A549 (cell line): ENCODE measurements around the gene ZBED6. TPM values are rescaled to one million over a fixed set of nuclear protein-coding genes. Genes with fewer than 3 reads are reported as not detected.

Source experiments
- ATAC-seq, 2 experiments: fragments of 200-7000 bp in 1 of 2; fragments of >200 bp in 1 of 2; cut with Nextera tagmentation in 1 of 2; cut with Tn5 transposase in 1 of 2; 3 replicates each; pipeline versions ENCODE4 v1.8.0 to v1.9.1; 2018 to 2020; ENCODE audit warnings: mild to moderate bottlenecking in 1 of 2, moderate library complexity in 1 of 2
- CTCF ChIA-PET: fragments of 300-600 bp; sonication (Branson Sonifier 250); formaldehyde crosslinking; extraction: SDS; loops from one replicate; lab custom pipeline; 2021; ENCODE audit warnings: antibody characterized with exemption, inconsistent platforms; lab: Yijun Ruan, JAX
- POLR2A ChIA-PET: fragments of 350-600 bp; formaldehyde crosslinking; extraction: SDS; loops from one replicate; lab custom pipeline; 2021; ENCODE audit warnings: antibody characterized with exemption, inconsistent platforms; lab: Yijun Ruan, JAX
- DNase-seq, 2 experiments: peaks; one replicate each; pipeline versions ENCODE4 v3.0.0 to v3.0.0-alpha.2; 2011 to 2016; ENCODE audit warnings: low read depth in 1 of 2, low spot score in 1 of 2
- FAIRE-seq: peaks from 2 replicates; lab custom pipeline; 2011; peaks lifted over from hg19 to GRCh38; lab: Jason Lieb, UNC
- H3K27ac ChIP-seq, 2 experiments: fragments of >200 bp; sonication (Bioruptor Twin); formaldehyde crosslinking; 3 replicates each; pipeline ENCODE4 v1.5.1; 2016 to 2017
- H3K4me1 ChIP-seq: fragments of >200 bp; sonication (Bioruptor Twin); formaldehyde crosslinking; 3 replicates; pipeline ENCODE4 v1.6.1; 2016
- H3K4me2 ChIP-seq: fragments of >200 bp; sonication (Bioruptor Twin); formaldehyde crosslinking; 3 replicates; pipeline ENCODE4 v1.6.1; 2016
- H3K4me3 ChIP-seq: fragments of >200 bp; sonication (Bioruptor Twin); formaldehyde crosslinking; 3 replicates; pipeline ENCODE4 v1.5.1; 2016
- H3K9me3 ChIP-seq: fragments of >200 bp; sonication (Bioruptor Twin); formaldehyde crosslinking; 3 replicates; pipeline ENCODE4 v1.6.1; 2016
- BHLHE40 ChIP-seq: IDR thresholded peaks from 2 replicates; pipeline ENCODE4 v1.6.1; 2012; ENCODE audit warnings: low read depth, low read length, inconsistent platforms
- CBX2 ChIP-seq: fragments of 200-600 bp; sonication (generic); IDR thresholded peaks from 2 replicates; pipeline ENCODE4 v1.6.1; 2016; ENCODE audit warnings: low read depth, mild to moderate bottlenecking, borderline replicate concordance
- CBX8 ChIP-seq: fragments of 200-600 bp; sonication (generic); IDR thresholded peaks from 2 replicates; pipeline ENCODE4 v1.6.1; 2016
- CEBPB ChIP-seq, 2 experiments: fragments of >200 bp in 1 of 2; sonication (Bioruptor Twin) in 1 of 2; formaldehyde crosslinking in 1 of 2; IDR thresholded peaks; 2 replicates each; pipeline ENCODE4 v1.6.1; 2012 to 2016
- EHF ChIP-seq: fragments of 250-450 bp; sonication (Bioruptor Pico); IDR thresholded peaks from 2 replicates; pipeline ENCODE4 v1.5.0; 2020; ENCODE audit warnings: mild to moderate bottlenecking
- EHMT2 ChIP-seq: fragments of 200-600 bp; sonication (generic); IDR thresholded peaks from 2 replicates; pipeline ENCODE4 v1.6.1; 2016; ENCODE audit warnings: antibody characterized with exemption, low read depth, mild to moderate bottlenecking, moderate library complexity
- FOSB ChIP-seq: fragments of 250-450 bp; sonication (Bioruptor Pico); IDR thresholded peaks from 2 replicates; pipeline ENCODE4 v1.5.0; 2020; ENCODE audit warnings: mild to moderate bottlenecking, moderate library complexity
- HEYL ChIP-seq: fragments of 250-450 bp; sonication (Bioruptor Pico); IDR thresholded peaks from 2 replicates; pipeline ENCODE4 v1.8.0; 2021; ENCODE audit warnings: mild to moderate bottlenecking, moderate library complexity
- HOXA7 ChIP-seq: fragments of 250-450 bp; sonication (Bioruptor Pico); IDR thresholded peaks from 2 replicates; pipeline ENCODE4 v1.5.0; 2020; ENCODE audit warnings: mild to moderate bottlenecking, moderate library complexity
- JUNB ChIP-seq: fragments of >200 bp; sonication (Bioruptor Twin); formaldehyde crosslinking; IDR thresholded peaks from 2 replicates; pipeline ENCODE4 v1.6.1; 2016
- KDM1A ChIP-seq: fragments of 200-600 bp; sonication (generic); IDR thresholded peaks from 2 replicates; pipeline ENCODE4 v1.6.1; 2016; ENCODE audit warnings: low read depth, mild to moderate bottlenecking
- MYC ChIP-seq: IDR thresholded peaks from 2 replicates; pipeline ENCODE4 v1.6.1; 2012; ENCODE audit warnings: mild to moderate bottlenecking, inconsistent platforms, low read length, improper control_type of control experiment, borderline replicate concordance
- NPAS2 ChIP-seq: fragments of 250-450 bp; sonication (Bioruptor Pico); IDR thresholded peaks from 2 replicates; pipeline ENCODE4 v1.8.0; 2022; ENCODE audit warnings: mild to moderate bottlenecking, moderate library complexity, borderline replicate concordance
- POLR2AphosphoS2 ChIP-seq: conservative IDR thresholded peaks from 2 replicates; pipeline ENCODE4 v1.6.1; 2012; ENCODE audit warnings: low read length, improper control_type of control experiment, inconsistent platforms
- RAD21 ChIP-seq, 2 experiments: fragments of >200 bp in 1 of 2; sonication (Bioruptor Twin) in 1 of 2; formaldehyde crosslinking in 1 of 2; IDR thresholded peaks in 1 of 2; conservative IDR thresholded peaks in 1 of 2; 2 replicates in 1 of 2; 3 replicates in 1 of 2; pipeline ENCODE4 v1.6.1; 2012 to 2018; ENCODE audit warnings: inconsistent platforms in 1 of 2
- RFX5 ChIP-seq: fragments of 450-650 bp; IDR thresholded peaks from 2 replicates; pipeline ENCODE4 v1.7.1; 2014; ENCODE audit warnings: antibody characterized with exemption, mild to moderate bottlenecking, moderate library complexity
- RNF2 ChIP-seq: fragments of 200-600 bp; sonication (generic); IDR thresholded peaks from 2 replicates; pipeline ENCODE4 v1.6.1; 2016; ENCODE audit warnings: low read depth, mild to moderate bottlenecking, antibody characterized with exemption, moderate library complexity, borderline replicate concordance
- SMC3 ChIP-seq: fragments of >200 bp; sonication (Bioruptor Twin); formaldehyde crosslinking; IDR thresholded peaks from 3 replicates; pipeline ENCODE4 v1.6.1; 2018; ENCODE audit warnings: inconsistent platforms
- SREBF2 ChIP-seq: fragments of 450-650 bp; IDR thresholded peaks from 2 replicates; pipeline ENCODE4 v1.6.1; 2014; ENCODE audit warnings: mild to moderate bottlenecking, moderate library complexity
- WGBS: methylation state at CpG from one replicate; pipeline ENCODE4 v1.1.6; 2017; ENCODE audit errors: missing lambda C conversion rate; 5-methylcytosine and 5-hydroxymethylcytosine counted together
- polyA plus RNA-seq, 4 experiments: library from polyadenylated mRNA; depleted of rRNA in 3 of 4; stranded (reverse); fragments of >200 nt; fragmentation: RNase III in 1 of 4; extraction: RNeasy Plus Mini Kit Qiagen cat#74134 plus additional on column Dnase treatment in 1 of 4; gene quantifications; 2 replicates in 3 of 4; 3 replicates in 1 of 4; pipeline ENCODE4 v1.2.3, GENCODE V29; 2011 to 2017
- TF ChIP-seq, protein P1 (sequence below): fragments of 150-350 bp; IDR thresholded peaks from 2 replicates; pipeline ENCODE4 v1.6.1; 2014; ENCODE audit warnings: low read depth, mild to moderate bottlenecking, low read length
- TF ChIP-seq, protein P2 (sequence below): IDR thresholded peaks from 2 replicates; pipeline ENCODE4 v1.6.1; 2012; ENCODE audit warnings: low read depth, borderline replicate concordance
- TF ChIP-seq, protein P3 (sequence below): fragments of 200-600 bp; sonication (generic); IDR thresholded peaks from 2 replicates; pipeline ENCODE4 v1.6.1; 2016; ENCODE audit warnings: antibody characterized with exemption, mild to moderate bottlenecking, moderate library complexity
- TF ChIP-seq, protein P4 (sequence below): fragments of >200 bp; sonication (Bioruptor Twin); formaldehyde crosslinking; IDR thresholded peaks from 3 replicates; pipeline ENCODE4 v1.5.1; 2016

ZBED6 gene
- polyA plus RNA-seq, 2 of the 4 experiments (the other 2 are of a cell fraction): 1.7 to 10.6 TPM

DNA sequence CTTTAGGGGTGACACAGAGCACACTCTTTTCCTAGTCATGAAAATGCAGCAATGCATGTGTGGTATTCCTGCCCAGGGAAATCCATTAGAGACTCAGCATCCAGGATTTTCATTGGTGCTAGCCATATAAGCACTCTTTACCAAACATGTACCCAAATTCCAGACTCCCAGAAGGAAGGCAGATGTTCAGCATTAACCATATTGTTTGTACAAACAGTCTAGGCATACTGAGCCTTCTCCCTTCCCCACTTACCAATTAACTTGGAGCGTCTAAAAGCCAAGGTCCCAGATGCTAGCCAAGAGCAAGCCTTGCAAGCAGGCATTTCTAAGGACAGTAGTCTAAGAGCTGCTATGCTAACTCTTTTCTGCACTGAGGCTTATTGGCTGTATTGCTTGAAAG lies 27.9 kb downstream of the ZBED6 start (continued):
- TF ChIP-seq, protein P1, sequence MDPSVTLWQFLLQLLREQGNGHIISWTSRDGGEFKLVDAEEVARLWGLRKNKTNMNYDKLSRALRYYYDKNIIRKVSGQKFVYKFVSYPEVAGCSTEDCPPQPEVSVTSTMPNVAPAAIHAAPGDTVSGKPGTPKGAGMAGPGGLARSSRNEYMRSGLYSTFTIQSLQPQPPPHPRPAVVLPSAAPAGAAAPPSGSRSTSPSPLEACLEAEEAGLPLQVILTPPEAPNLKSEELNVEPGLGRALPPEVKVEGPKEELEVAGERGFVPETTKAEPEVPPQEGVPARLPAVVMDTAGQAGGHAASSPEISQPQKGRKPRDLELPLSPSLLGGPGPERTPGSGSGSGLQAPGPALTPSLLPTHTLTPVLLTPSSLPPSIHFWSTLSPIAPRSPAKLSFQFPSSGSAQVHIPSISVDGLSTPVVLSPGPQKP: no peak
- TF ChIP-seq NPAS2 (CRISPR knock-in tag): no peak
- TF ChIP-seq MYC: no peak
- TF ChIP-seq RNF2: no peak
- no peak for TF ChIP-seq FOSB (CRISPR knock-in tag)
- no peak for TF ChIP-seq POLR2AphosphoS2
- TF ChIP-seq CBX2: no peak
- TF ChIP-seq JUNB: no peak

DNA sequence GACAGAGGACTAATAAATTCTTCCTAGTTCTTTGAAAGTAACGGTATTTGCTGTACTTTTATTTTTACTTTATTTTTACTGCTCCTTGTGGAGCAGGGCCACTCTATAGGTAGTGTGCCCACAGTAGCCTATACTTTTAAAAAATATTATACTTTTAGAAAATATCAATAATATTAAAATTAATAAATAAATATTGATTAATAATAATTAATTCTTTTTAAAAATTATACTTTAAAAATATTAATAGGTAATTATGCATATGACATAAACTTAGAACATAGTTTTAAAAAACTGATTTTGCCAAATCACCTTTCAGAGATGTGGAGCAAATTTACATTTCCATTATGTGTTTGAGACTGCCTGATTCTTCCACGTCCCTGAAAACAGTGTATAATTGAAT lies 30.8 kb downstream of the ZBED6 start:
- no peak for TF ChIP-seq EHMT2
- TF ChIP-seq, protein P2, sequence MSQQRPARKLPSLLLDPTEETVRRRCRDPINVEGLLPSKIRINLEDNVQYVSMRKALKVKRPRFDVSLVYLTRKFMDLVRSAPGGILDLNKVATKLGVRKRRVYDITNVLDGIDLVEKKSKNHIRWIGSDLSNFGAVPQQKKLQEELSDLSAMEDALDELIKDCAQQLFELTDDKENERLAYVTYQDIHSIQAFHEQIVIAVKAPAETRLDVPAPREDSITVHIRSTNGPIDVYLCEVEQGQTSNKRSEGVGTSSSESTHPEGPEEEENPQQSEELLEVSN: no peak
- TF ChIP-seq BHLHE40: no peak
- no peak for TF ChIP-seq SREBF2
- no peak for TF ChIP-seq KDM1A
- TF ChIP-seq, protein P3, sequence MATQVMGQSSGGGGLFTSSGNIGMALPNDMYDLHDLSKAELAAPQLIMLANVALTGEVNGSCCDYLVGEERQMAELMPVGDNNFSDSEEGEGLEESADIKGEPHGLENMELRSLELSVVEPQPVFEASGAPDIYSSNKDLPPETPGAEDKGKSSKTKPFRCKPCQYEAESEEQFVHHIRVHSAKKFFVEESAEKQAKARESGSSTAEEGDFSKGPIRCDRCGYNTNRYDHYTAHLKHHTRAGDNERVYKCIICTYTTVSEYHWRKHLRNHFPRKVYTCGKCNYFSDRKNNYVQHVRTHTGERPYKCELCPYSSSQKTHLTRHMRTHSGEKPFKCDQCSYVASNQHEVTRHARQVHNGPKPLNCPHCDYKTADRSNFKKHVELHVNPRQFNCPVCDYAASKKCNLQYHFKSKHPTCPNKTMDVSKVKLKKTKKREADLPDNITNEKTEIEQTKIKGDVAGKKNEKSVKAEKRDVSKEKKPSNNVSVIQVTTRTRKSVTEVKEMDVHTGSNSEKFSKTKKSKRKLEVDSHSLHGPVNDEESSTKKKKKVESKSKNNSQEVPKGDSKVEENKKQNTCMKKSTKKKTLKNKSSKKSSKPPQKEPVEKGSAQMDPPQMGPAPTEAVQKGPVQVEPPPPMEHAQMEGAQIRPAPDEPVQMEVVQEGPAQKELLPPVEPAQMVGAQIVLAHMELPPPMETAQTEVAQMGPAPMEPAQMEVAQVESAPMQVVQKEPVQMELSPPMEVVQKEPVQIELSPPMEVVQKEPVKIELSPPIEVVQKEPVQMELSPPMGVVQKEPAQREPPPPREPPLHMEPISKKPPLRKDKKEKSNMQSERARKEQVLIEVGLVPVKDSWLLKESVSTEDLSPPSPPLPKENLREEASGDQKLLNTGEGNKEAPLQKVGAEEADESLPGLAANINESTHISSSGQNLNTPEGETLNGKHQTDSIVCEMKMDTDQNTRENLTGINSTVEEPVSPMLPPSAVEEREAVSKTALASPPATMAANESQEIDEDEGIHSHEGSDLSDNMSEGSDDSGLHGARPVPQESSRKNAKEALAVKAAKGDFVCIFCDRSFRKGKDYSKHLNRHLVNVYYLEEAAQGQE: no peak
- TF ChIP-seq EHF (CRISPR knock-in tag): no peak
- TF ChIP-seq CEBPB (IDR thresholded peaks at IDR 0.05): no peak
- TF ChIP-seq SMC3: no peak
- no peak for TF ChIP-seq MYC
- no peak for TF ChIP-seq HEYL (CRISPR knock-in tag)
- no peak for TF ChIP-seq HOXA7
- TF ChIP-seq CBX8: no peak
- TF ChIP-seq RAD21 (conservative IDR thresholded peaks at IDR 0.05 in 1 of 2, IDR thresholded peaks at IDR 0.05 in 1 of 2): no peak
- TF ChIP-seq RFX5: no peak
- TF ChIP-seq, protein P4, sequence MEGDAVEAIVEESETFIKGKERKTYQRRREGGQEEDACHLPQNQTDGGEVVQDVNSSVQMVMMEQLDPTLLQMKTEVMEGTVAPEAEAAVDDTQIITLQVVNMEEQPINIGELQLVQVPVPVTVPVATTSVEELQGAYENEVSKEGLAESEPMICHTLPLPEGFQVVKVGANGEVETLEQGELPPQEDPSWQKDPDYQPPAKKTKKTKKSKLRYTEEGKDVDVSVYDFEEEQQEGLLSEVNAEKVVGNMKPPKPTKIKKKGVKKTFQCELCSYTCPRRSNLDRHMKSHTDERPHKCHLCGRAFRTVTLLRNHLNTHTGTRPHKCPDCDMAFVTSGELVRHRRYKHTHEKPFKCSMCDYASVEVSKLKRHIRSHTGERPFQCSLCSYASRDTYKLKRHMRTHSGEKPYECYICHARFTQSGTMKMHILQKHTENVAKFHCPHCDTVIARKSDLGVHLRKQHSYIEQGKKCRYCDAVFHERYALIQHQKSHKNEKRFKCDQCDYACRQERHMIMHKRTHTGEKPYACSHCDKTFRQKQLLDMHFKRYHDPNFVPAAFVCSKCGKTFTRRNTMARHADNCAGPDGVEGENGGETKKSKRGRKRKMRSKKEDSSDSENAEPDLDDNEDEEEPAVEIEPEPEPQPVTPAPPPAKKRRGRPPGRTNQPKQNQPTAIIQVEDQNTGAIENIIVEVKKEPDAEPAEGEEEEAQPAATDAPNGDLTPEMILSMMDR: no peak
- TF ChIP-seq, all 56 proteins: peak for 0
- Histone ChIP-seq H3K4me2 (no peak overlapping the region), H3K4me3 (no peak overlapping the region), H3K4me1 (no peaks in the 10 kb centered on the region), H3K9me3 (no peaks in the 10 kb centered on the region), H3K27ac (no peak overlapping the region)
- WGBS: 92% methylated on average over 2 of the region's 2 CpGs
- DNase-seq: no peak
- FAIRE-seq: no peak
- POLR2A ChIA-PET: no interaction called here
- no peak for ATAC-seq
- CTCF ChIA-PET: no interaction called here
